HL-60 (cell line): ENCODE results near the gene KIRREL1.

Experiments
- DNase-seq, 2 experiments: peaks; one replicate each; pipeline ENCODE4 v3.0.0-alpha.2; 2010 to 2020; ENCODE audit warnings: low read depth in 1 of 2, low spot score in 1 of 2
- H3K27ac ChIP-seq: fragments of 250-450 bp; sonication (Bioruptor Pico); replicated peaks from 2 replicates; pipeline ENCODE4 v1.5.1; 2020; ENCODE audit warnings: mild to moderate bottlenecking, moderate library complexity
- H3K27me3 ChIP-seq: fragments of 250-450 bp; sonication (Bioruptor Pico); 2 replicates; pipeline ENCODE4 v1.5.1; 2021; ENCODE audit warnings: mild to moderate bottlenecking, moderate library complexity; ENCODE audit not compliant: insufficient read depth, poor library complexity, severe bottlenecking
- H3K4me3 ChIP-seq: replicated peaks from 2 replicates; pipeline ENCODE4 v1.5.1; 2011; ENCODE audit warnings: mild to moderate bottlenecking, control low read depth, low read length; ENCODE audit not compliant: insufficient read depth
- CTCF ChIP-seq: IDR thresholded peaks from one replicate; pipeline ENCODE4 v1.5.1; 2011; ENCODE audit warnings: low read length, control low read depth, inconsistent platforms; ENCODE audit not compliant: insufficient read depth
- GABPA ChIP-seq: IDR thresholded peaks from 2 replicates; pipeline ENCODE4 v1.6.1; 2012; ENCODE audit warnings: low read depth
- POLR2AphosphoS5 ChIP-seq: IDR thresholded peaks from 2 replicates; pipeline ENCODE4 v1.6.1; 2012; ENCODE audit warnings: low read depth
- REST ChIP-seq: IDR thresholded peaks from 2 replicates; pipeline ENCODE4 v1.6.1; 2012; ENCODE audit warnings: low read depth; ENCODE audit not compliant: insufficient replicate concordance
- SPI1 ChIP-seq: IDR thresholded peaks from 2 replicates; pipeline ENCODE4 v1.6.1; 2012; ENCODE audit warnings: low read depth, mild to moderate bottlenecking, borderline replicate concordance

KIRREL1 gene

GRCh38 chr1:157982136-157982535 lies 11.3 kb upstream of the KIRREL1 start:
- Histone ChIP-seq H3K27ac (no peak overlapping the region), H3K4me3 (no peak overlapping the region), H3K27me3 (peaks cover 3% of the 10 kb centered on the region)
- DNase-seq, result no peak
- TF ChIP-seq SPI1 (no peak), CTCF (no peak), POLR2AphosphoS5 (no peak), REST (no peak), GABPA (no peak)

- no peak overlapping the region for H3K27ac ChIP-seq
- no peak for TF ChIP-seq POLR2AphosphoS5
- TF ChIP-seq SPI1, result no peak
- TF ChIP-seq CTCF, result no peak
- no peak for TF ChIP-seq GABPA
- H3K4me3 ChIP-seq, result no peak overlapping the region
- no peak for DNase-seq
- H3K27me3 ChIP-seq, result peaks cover 3% of the 10 kb centered on the region
These were observed 9.7 kb upstream of the KIRREL1 start for GRCh38 chr1:157983787-157984186.

GRCh38 chr1:157984469-157984868 lies 9.0 kb upstream of the KIRREL1 start:
- Histone ChIP-seq H3K27ac (no peak overlapping the region), H3K27me3 (peaks cover 3% of the 10 kb centered on the region), H3K4me3 (no peak overlapping the region)
- no peak for DNase-seq
- TF ChIP-seq POLR2AphosphoS5 (no peak), REST (no peak), CTCF (no peak), SPI1 (no peak), GABPA (no peak)

GRCh38 chr1:157985473-157985872 lies 8.0 kb upstream of the KIRREL1 start:
- H3K27me3 ChIP-seq, result peaks cover 8% of the 10 kb centered on the region
- TF ChIP-seq SPI1 (no peak), POLR2AphosphoS5 (no peak), REST (no peak), GABPA (no peak), CTCF (no peak)
- no peak overlapping the region for H3K27ac ChIP-seq

More at GRCh38 chr1:157985473-157985872, 8.0 kb upstream of the KIRREL1 start:
- no peak overlapping the region for H3K4me3 ChIP-seq
- DNase-seq, result no peak
